Effector memory CD4-positive, alpha-beta T cell (primary cell): ENCODE results near the gene OR51G2.

ENCODE experiments used
- DNase-seq, 3 donors: peaks; one replicate each; pipeline ENCODE4 v3.0.0-alpha.2; 2020
- H3K27ac ChIP-seq: 2 replicates; pipeline ENCODE4 v1.7.0; 2013; ENCODE audit warnings: mild to moderate bottlenecking, low read length, moderate library complexity; ENCODE audit not compliant: insufficient read depth, poor library complexity, severe bottlenecking
- H3K27me3 ChIP-seq: replicated peaks from 2 replicates; pipeline ENCODE4 v1.7.0; 2013; ENCODE audit warnings: mild to moderate bottlenecking, low read length; ENCODE audit not compliant: insufficient read depth, control insufficient read depth, poor library complexity, severe bottlenecking
- H3K36me3 ChIP-seq: 2 replicates; pipeline ENCODE4 v1.7.0; 2013; ENCODE audit warnings: mild to moderate bottlenecking, low read length, moderate library complexity; ENCODE audit not compliant: control insufficient read depth, insufficient read depth
- H3K4me1 ChIP-seq: 2 replicates; pipeline ENCODE4 v1.7.0; 2013; ENCODE audit warnings: low read length, mild to moderate bottlenecking; ENCODE audit not compliant: control insufficient read depth, insufficient read depth, poor library complexity, severe bottlenecking
- H3K4me3 ChIP-seq: 2 replicates; pipeline ENCODE4 v1.7.0; 2013; ENCODE audit warnings: low read length, low read depth, mild to moderate bottlenecking; ENCODE audit not compliant: insufficient read depth, poor library complexity, severe bottlenecking
- H3K9me3 ChIP-seq: 2 replicates; pipeline ENCODE4 v1.7.0; 2013; ENCODE audit warnings: mild to moderate bottlenecking, low read length, moderate library complexity; ENCODE audit not compliant: control insufficient read depth

Gene OR51G2

DNA sequence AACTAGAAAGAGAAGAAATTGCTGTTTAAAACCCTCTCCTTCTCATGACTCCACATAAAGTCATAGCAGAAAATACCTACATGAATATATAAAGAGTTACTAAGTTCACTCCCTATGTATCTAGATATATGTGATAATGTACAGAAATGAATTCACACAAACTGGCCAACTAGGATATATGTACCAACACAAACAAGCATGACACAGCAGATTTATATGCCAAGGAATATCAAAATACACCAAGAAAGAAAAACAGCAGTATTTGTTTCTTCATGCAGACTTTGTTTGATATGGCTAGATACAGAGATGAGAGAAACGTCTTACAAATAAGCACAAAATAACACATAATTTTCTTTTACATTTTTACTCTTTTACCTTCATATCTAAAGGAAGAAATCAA, 3.2 kb upstream of the OR51G2 start:
- no peak overlapping the region for H3K27ac ChIP-seq
- H3K27me3 ChIP-seq = no peaks in the 10 kb centered on the region
- H3K36me3 ChIP-seq = no peaks in the 10 kb centered on the region
- no peaks in the 10 kb centered on the region for H3K9me3 ChIP-seq
- no peak overlapping the region for H3K4me3 ChIP-seq
- H3K4me1 ChIP-seq = no peaks in the 10 kb centered on the region
- DNase-seq = no peak

DNA sequence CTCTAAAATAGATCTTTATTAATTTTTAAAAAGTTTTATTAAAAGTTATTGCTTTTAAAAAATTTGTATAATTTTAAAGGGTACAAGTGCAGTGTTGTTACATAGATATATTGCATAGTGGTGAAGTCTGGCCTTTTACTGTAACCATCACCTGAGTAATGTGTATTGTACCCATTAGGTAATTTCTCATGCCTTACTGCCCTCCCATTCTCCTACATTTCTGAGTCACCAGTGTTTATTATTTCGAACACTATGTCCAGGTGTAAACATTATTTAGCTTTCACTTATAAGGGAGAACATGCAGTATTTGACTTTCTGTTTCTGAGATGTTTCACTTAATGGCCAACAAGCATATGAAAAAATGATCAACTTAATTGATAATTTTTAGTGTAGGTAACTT, 2.6 kb upstream of the OR51G2 start:
- H3K27me3 ChIP-seq = no peaks in the 10 kb centered on the region
- no peaks in the 10 kb centered on the region for H3K36me3 ChIP-seq
- no peak for DNase-seq
- H3K4me1 ChIP-seq = no peaks in the 10 kb centered on the region
- H3K4me3 ChIP-seq = no peak overlapping the region
- no peaks in the 10 kb centered on the region for H3K9me3 ChIP-seq
- H3K27ac ChIP-seq = no peak overlapping the region

DNA sequence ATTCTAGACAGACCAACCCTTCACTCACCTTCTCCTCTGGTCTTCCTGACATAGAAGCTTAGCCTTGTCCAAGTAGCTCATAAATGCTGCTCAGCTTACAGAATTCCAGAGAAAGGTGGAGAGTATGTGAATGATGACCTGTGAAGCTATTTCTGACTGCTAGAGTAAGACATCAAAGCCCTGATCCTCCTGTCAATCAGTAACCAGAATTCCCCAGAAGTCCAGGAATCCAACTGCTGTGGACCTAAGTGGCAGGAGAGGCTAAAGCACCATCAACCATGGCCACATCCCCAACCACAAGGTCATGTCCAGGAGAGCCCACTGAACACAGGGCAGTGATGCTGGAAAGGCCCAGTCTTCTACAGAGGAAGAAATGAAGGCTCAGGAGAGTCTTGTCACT, 2.6 kb downstream of the OR51G2 start:
- Histone ChIP-seq H3K36me3 (no peaks in the 10 kb centered on the region), H3K4me1 (no peaks in the 10 kb centered on the region), H3K9me3 (no peaks in the 10 kb centered on the region), H3K27ac (no peak overlapping the region), H3K4me3 (no peak overlapping the region), H3K27me3 (no peaks in the 10 kb centered on the region)
- no peak for DNase-seq

DNA sequence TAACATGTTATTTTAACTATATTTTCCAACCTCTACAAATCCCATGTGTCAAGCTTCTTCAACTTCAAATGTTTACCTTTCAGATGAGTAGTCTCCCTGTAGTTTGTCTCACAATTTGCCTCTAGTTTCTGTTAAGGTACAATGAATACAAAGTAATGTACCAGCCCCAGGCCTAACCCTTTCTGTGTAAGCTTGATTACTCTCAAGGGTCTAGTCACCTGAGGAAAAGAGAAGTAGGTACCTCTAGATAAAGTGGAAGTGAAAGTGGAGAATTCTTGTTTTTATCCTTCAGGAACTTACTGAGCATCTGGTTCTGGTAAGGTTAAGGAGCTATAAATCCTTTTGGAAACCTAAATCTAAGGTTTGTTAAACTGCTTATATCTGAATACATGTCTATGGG, 15.7 kb downstream of the OR51G2 start, which contains the start of gene OR51A7:
OR51A7 (plus strand) TSS at position 300 of the 400 bp plus-strand sequence. CDS start 3,587 bp downstream, outside the sequence.
- Histone ChIP-seq H3K4me3 (no peak within 1 kb of the TSS), H3K9me3 (no peaks in the 10 kb centered on the region), H3K27ac (no peak within 1 kb of the TSS), H3K4me1 (no peaks in the 10 kb centered on the region), H3K36me3 (no peaks in the 10 kb centered on the region), H3K27me3 (no peaks in the 10 kb centered on the region)
- DNase-seq = no peak

DNA sequence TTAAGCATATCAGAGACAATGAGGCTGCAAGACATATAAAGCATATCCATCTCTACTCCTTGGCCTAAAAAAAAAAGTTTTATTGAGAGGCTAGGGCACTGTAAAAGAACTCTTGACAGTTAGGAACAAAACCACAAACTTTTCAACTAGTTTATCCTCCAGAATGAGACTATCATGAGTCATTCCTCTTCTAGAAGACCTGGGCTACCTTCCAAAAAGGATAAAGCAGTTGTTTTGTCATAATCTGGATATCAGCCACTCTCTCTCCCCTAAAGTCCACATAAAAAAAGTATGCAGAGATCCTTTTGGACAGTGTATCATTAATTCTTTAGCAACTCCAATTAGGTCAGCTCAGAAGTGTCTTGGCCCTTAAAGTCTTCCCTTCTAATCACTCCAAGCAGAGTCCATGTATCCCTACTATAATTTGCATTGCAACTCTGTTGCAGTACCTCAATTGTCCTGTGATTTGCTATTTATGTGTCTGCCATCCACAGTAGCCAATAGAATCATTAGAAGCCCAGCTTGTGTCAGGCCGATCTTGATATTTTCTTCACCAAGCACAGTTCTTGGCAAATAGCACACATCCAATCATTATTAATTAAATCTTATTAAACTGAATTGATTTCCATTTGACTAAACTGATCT, 27.0 kb downstream of the OR51G2 start:
- no peak for DNase-seq
- no peak overlapping the region for H3K27ac ChIP-seq
- no peaks in the 10 kb centered on the region for H3K4me1 ChIP-seq
- H3K9me3 ChIP-seq = no peaks in the 10 kb centered on the region
- no peaks in the 10 kb centered on the region for H3K36me3 ChIP-seq
- no peak overlapping the region for H3K4me3 ChIP-seq
- no peaks in the 10 kb centered on the region for H3K27me3 ChIP-seq

DNA sequence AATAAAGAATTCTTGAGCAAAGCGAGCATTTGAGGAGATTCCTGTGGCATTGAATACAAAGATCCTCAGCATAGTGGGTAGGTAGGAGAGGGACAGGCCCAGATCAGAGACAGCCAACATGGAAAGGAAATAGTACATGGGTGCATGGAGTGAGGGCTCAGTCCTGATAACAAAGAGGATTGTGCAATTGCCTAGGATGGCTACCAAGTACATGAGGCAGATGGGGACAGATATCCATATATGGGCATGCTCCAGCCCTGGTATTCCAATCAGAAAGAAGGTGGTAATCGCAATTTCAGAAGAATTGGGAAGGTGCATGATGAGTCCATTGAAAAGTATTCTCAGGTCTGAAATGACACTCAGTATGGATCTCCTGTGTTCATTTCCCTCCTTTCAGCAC, 28.9 kb downstream of the OR51G2 start:
- H3K9me3 ChIP-seq = no peaks in the 10 kb centered on the region
- no peak overlapping the region for H3K27ac ChIP-seq
- H3K36me3 ChIP-seq = no peaks in the 10 kb centered on the region
- DNase-seq = no peak
- H3K4me3 ChIP-seq = no peak overlapping the region
- no peaks in the 10 kb centered on the region for H3K4me1 ChIP-seq
- no peaks in the 10 kb centered on the region for H3K27me3 ChIP-seq

DNA sequence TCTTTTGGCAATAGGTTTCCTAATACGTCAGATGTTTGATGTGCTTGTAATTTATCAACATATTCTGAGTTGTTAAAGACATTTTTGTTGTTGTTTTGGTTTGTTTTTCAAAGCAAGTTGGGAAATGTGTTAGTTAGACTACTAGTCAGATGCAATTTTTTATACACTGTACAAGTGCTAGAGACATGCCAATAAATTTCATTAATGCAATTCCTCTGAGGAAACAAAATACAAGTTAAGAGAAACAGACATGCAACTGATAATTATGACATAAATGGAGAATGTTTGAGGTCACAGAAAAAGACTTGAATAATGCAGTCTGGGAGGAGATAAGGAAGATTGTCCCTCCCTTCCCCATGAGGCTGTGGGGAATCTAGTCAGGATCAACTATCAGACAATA, 31.6 kb downstream of the OR51G2 start:
- H3K27ac ChIP-seq = no peak overlapping the region
- no peaks in the 10 kb centered on the region for H3K27me3 ChIP-seq
- H3K9me3 ChIP-seq = no peaks in the 10 kb centered on the region

DNA sequence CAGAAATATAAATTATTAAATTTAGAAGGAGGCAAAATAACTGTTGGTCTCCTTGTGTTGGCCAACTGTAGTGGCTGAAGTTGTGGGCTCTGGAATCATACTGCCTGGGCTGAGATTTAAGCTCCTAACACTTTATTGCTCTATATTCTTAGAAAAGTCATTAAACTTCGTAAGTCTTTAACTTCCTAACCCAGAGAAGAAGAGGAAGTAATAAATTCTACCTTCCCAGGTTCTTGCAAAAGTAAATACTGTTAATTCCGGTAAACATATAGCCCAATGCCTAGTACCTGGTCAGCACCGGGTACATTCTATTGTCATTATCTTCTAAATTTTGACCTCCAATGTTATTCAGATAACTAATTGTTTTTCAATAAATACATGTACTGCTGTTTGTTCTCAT, 33.0 kb downstream of the OR51G2 start:
- H3K36me3 ChIP-seq = no peaks in the 10 kb centered on the region
- no peaks in the 10 kb centered on the region for H3K27me3 ChIP-seq
- H3K4me1 ChIP-seq = no peaks in the 10 kb centered on the region
- DNase-seq = no peak
- no peaks in the 10 kb centered on the region for H3K9me3 ChIP-seq
- H3K27ac ChIP-seq = no peak overlapping the region
- no peak overlapping the region for H3K4me3 ChIP-seq

More for the DNA sequence above, 31.6 kb downstream of the OR51G2 start:
- H3K4me1 ChIP-seq = no peaks in the 10 kb centered on the region
- H3K36me3 ChIP-seq = no peaks in the 10 kb centered on the region
- H3K4me3 ChIP-seq = no peak overlapping the region
- no peak for DNase-seq

DNA sequence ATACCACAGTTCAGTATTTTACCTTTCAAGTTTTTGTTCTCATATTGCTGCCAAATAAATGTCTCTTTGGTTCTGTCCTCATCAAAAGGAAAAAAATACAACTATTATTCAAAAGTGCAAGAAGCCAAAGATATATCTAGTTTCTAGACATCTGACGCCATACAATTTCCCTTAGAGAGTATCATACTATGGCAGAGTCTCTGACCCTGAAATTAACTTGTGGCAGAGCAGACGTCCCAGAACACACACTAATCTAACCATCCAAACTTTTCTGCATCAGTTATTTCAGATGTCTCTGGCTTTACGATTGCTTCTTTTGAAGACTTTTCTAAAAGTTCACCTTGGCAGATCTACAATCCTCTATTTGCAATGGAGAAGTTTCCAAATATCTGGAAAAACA, 34.8 kb downstream of the OR51G2 start:
- H3K36me3 ChIP-seq = no peaks in the 10 kb centered on the region
- no peaks in the 10 kb centered on the region for H3K4me1 ChIP-seq
- no peaks in the 10 kb centered on the region for H3K27me3 ChIP-seq
- no peaks in the 10 kb centered on the region for H3K9me3 ChIP-seq
- H3K27ac ChIP-seq = no peak overlapping the region
- DNase-seq = no peak
- no peak overlapping the region for H3K4me3 ChIP-seq

DNA sequence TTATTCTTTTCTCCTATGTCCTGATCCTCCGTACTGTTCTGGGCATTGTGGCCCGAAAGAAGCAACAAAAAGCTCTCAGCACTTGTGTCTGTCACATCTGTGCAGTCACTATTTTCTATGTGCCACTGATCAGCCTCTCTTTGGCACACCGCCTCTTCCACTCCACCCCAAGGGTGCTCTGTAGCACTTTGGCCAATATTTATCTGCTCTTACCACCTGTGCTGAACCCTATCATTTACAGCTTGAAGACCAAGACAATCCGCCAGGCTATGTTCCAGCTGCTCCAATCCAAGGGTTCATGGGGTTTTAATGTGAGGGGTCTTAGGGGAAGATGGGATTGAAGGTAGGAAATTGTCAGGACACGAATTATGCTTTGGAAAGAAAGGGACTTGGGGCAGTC, 36.6 kb downstream of the OR51G2 start:
- no peak for DNase-seq
- no peaks in the 10 kb centered on the region for H3K27me3 ChIP-seq
- H3K4me1 ChIP-seq = no peaks in the 10 kb centered on the region
- H3K36me3 ChIP-seq = no peaks in the 10 kb centered on the region
- H3K27ac ChIP-seq = no peak overlapping the region
- no peaks in the 10 kb centered on the region for H3K9me3 ChIP-seq
- H3K4me3 ChIP-seq = no peak overlapping the region
